Stimulated activated CD4-positive, alpha-beta T cell treated with anti-CD3 and anti-CD28 coated beads, Interleukin-1b, Interleukin-23, amount 100 ng/mL, for 48 hours (primary cell): Measurements from ENCODE around the gene PPWD1.
"Not testable (repeated sequence)": the region's sequence is repeated elsewhere in the genome, so short reads cannot be mapped to it uniquely, and the experiment has no call there.

Experiments
- DNase-seq: peaks from one replicate; pipeline ENCODE4 v3.0.0-alpha.2; 2020

Gene PPWD1

GRCh38 chr5:65562731-65563701 lies at the start of gene PPWD1, which contains the start of gene CENPK:
Gene PPWD1, plus strand, starts transcription at chr5:65563296. Its CDS starts 15 bp downstream, at chr5:65563311.
Gene CENPK, minus strand, starts transcription at chr5:65563168. Its CDS starts 8,261 bp downstream, at chr5:65554907.
- peak; percentile 97 for DNase-seq

- no peak for DNase-seq
Observed at GRCh38 chr5:65525726-65526125, 37.4 kb upstream of the PPWD1 start.

GRCh38 chr5:65530904-65531303 lies 32.2 kb upstream of the PPWD1 start:
- DNase-seq, result no peak

GRCh38 chr5:65535529-65535987 lies 27.5 kb upstream of the PPWD1 start:
- no peak for DNase-seq

- no peak for DNase-seq
Observed at GRCh38 chr5:65539827-65540226, 23.3 kb upstream of the PPWD1 start.

DNA sequence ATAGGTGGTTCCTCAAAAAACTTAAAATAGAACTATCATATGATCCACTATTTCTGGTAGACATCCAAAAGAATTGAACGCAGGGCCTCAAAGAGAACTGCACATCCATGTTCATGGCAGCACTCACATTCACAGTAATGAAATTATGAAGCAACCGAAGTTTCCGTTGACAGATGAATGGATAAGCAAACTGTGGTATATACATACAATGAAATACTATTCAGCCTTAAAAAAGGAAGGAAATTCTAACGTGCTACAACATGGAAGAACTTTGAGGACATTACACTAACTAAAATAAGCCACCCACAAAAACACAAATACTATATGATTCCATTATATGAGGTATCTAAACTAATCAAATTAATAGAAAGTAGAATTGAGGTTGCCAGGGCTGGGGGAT lies 18.6 kb upstream of the PPWD1 start:
- DNase-seq, result no peak

- DNase-seq, result no peak
Observed at GRCh38 chr5:65546141-65546540, 17.0 kb upstream of the PPWD1 start.

GRCh38 chr5:65548281-65548680 lies 14.8 kb upstream of the PPWD1 start:
- no peak for DNase-seq

GRCh38 chr5:65553941-65554340 lies 9.2 kb upstream of the PPWD1 start:
- no peak for DNase-seq

DNA sequence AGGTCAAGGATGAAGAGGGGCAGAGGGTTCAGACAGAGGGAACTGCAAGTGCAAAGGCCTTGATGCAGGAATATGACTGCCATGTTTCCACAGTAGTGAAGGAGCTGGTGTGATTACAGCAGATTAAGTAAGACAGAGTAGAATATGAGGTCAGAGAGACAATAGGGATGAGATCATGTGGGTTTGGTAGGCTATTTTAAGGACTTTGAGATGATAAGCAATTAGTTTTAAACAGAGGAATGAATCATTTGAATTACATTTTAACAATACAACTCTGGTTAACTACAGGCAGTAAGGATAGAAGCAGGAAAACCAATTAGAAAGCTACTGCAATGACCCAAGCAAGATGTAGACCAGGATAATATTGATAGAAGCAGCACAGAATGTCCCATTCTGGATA lies 7.8 kb upstream of the PPWD1 start:
- DNase-seq, result no peak

DNA sequence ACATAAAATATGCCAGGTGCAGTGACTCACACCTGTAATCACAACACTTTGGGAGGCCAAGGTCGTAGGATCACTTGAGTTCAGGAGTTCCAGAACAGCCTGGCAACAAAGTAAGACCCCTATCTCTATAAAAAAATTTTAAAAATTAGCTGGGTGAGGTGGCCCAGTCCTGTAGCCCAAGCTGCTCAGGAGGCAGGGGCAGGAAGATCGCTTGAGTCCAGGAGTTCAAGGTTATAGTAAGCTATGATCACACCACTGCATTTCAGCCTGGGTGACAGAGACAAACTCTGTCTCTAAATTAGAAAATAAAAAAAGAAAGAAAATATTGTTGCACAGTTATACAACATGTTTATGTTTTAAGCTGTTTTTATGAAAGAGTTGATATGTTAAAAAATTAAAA lies 6.9 kb upstream of the PPWD1 start:
- DNase-seq, result no peak

- no peak for DNase-seq
Observed at GRCh38 chr5:65556718-65557117, 6.4 kb upstream of the PPWD1 start.

DNA sequence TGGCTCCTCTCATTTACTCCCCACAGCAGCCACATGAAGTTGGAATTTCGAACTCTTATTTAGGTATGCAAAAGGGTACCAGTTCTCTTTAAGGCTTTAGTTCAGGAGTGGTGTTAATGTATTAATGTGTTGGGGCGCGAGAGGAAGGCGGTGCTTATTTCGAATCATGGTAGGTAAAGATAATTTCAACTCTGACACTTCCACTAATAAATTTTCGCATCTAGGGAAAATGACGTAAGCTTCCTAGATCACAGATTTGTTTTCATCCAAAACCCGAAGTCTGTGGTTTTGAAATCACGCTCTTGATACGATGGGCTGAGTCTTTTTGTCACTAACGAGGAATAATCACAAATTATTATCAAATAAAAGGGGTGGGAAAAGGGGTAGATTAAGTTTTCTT lies 681 bp downstream of the PPWD1 start:
- no peak for DNase-seq

DNA sequence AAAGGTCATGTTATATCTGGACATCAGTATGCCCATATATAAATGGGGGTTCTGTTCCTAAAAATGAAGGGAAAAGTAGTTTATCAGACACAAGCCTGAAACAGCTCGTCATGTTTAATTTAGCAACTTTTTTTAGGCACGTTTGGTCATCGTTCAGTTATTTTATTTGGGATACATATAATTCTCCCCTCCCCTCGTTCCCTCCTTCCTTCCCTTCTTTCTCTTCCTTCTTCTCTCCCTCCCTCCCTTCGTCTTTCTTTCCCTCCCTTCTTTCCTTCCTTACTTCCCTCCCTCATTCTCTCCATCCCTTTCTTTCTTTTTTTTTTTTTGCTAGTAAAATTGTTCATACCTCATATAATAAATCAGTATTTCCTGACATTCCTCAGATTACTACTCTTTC lies 3.4 kb downstream of the PPWD1 start:
- no peak for DNase-seq

DNA sequence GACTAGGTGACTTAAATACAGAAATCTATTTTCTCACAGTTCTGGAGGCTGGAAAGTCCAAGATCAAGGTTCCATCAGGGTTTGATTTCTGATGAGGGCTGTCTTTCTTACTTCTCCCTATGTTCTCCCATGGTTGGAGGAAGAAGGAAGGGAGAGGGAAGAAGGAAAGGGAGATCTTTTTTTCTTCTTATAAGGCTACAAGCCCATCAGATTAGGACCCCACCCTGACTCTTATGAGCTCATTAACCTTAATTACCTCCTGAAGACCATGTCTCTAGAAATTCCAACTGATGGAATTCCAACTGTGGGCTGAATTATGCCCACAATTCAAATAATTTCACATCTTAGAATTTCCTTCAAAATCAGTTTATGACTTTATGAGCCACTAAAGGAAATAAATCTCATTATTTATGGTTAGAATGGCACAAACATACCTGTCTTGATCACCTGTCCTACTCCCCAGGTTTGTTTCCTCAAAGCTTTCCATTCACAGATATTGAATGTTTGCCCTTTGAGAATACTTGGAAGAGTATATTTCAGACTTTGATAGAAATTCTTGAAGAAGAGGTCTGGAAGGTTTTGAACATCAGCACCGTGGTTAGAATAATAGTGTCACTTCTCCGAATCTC lies 7.6 kb downstream of the PPWD1 start:
- DNase-seq, result no peak

GRCh38 chr5:65577141-65577540 lies 14.0 kb downstream of the PPWD1 start:
- DNase-seq, result no peak

- no peak for DNase-seq
Observed at GRCh38 chr5:65588694-65589093, 25.6 kb downstream of the PPWD1 start.

GRCh38 chr5:65601761-65602160 lies 38.7 kb downstream of the PPWD1 start:
- DNase-seq, result not testable (repeated sequence)

GRCh38 chr5:65611524-65611923 lies 48.4 kb downstream of the PPWD1 start:
- no peak for DNase-seq

DNA sequence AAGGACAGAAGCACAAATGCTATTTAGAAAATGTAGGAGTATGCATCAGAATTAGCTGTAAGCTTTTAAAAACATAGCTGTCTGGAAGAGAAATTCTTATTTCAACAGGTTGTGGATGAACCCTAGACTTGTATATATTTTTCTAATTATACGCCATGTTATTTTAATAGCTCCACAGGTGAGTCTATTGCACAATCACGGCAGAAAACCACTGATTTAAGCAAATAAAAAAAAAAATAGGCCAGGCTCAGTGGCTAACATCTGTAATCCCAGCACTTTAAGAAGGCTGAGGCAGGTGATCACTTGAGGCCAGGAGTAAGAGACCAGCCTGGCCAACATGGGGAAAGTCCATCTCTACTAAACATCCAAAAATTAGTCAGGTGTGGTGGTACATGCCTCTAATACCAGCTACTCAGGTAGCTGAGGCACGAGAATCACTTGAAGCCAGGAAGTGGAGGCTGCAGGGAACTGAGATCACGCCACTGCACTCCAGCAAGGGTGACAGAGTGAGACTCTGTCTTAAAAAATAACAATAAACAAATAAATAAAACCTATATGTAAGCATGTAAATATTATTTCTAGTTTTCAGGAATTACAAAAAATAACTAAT lies 49.3 kb downstream of the PPWD1 start:
- no peak for DNase-seq

GRCh38 chr5:65620021-65620420 lies 56.9 kb downstream of the PPWD1 start:
- no peak for DNase-seq

- DNase-seq, result not testable (repeated sequence)
Observed at GRCh38 chr5:65621961-65622360, 58.9 kb downstream of the PPWD1 start.

- no peak for DNase-seq
Observed at GRCh38 chr5:65623482-65623881, 60.4 kb downstream of the PPWD1 start.
